K562 (cell line): ENCODE measurements around the gene SLC2A8. TPM values are rescaled to one million over a fixed set of nuclear protein-coding genes. Genes with fewer than 3 reads are reported as not detected.

ENCODE experiments used
- ATAC-seq: fragments of 200-7000 bp; cut with Tn5 transposase; 3 replicates; pipeline ENCODE4 v1.9.1; 2020; ENCODE audit warnings: moderate library complexity
- BruUV-seq: library from RNA; stranded (reverse); fragments of 400-500 nt; replicated peaks from 2 replicates; lab custom pipeline; 2021; lab: Mats Ljungman, UMichigan
- CTCF ChIA-PET: fragments of 300-600 bp; formaldehyde crosslinking; extraction: SDS; loops from one replicate; lab custom pipeline; 2021; ENCODE audit warnings: low intra/inter-chr PET ratio; lab: Yijun Ruan, JAX
- POLR2A ChIA-PET: fragments of 300-600, 350-650 bp; sonication (Branson Sonifier 250); formaldehyde crosslinking; extraction: SDS; loops from one replicate; lab custom pipeline; 2021; ENCODE audit warnings: antibody characterized with exemption, inconsistent platforms; lab: Yijun Ruan, JAX
- DNase-seq, 4 experiments: peaks; one replicate each; pipeline versions ENCODE4 v3.0.0 to v3.0.0-alpha.2; 2011 to 2018; ENCODE audit warnings: low spot score in 3 of 4, mixed read lengths in 3 of 4; ENCODE audit errors: extremely low read depth in 1 of 4
- FAIRE-seq: peaks from 2 replicates; lab custom pipeline; 2011; peaks lifted over from hg19 to GRCh38; lab: Jason Lieb, UNC
- H2AFZ ChIP-seq: 2 replicates; pipeline ENCODE4 v1.6.0; 2011; ENCODE audit warnings: low read depth, low read length, control low read depth, inconsistent platforms
- H3K27ac ChIP-seq: fragments of 200-600 bp; 3 replicates; pipeline ENCODE4 v1.8.0; 2011; ENCODE audit warnings: low read depth, mild to moderate bottlenecking, control low read depth, inconsistent platforms, low read length, moderate library complexity, mixed read lengths; ENCODE audit errors: extremely low read depth
- H3K27me3 ChIP-seq, 2 experiments: fragments of 300-600 bp in 1 of 2; 2 replicates in 1 of 2; 3 replicates in 1 of 2; pipeline versions ENCODE4 v1.6.0 to v1.8.0; 2011; ENCODE audit warnings: inconsistent platforms in 2 of 2, low read length in 2 of 2, mild to moderate bottlenecking in 1 of 2, mixed read lengths in 1 of 2, moderate library complexity in 1 of 2; ENCODE audit not compliant: control insufficient read depth in 2 of 2, insufficient read depth in 2 of 2
- H3K36me3 ChIP-seq: fragments of 300-600 bp; 3 replicates; pipeline ENCODE4 v1.8.0; 2011; ENCODE audit warnings: mild to moderate bottlenecking, low read length, inconsistent platforms; ENCODE audit not compliant: control insufficient read depth, insufficient read depth
- H3K4me1 ChIP-seq, 2 experiments: fragments of 200-600 bp in 1 of 2; replicated peaks in 1 of 2; 2 replicates in 1 of 2; 3 replicates in 1 of 2; pipeline versions ENCODE4 v1.5.1 to v1.8.0; 2011; ENCODE audit warnings: inconsistent platforms in 2 of 2, low read length in 2 of 2, mild to moderate bottlenecking in 1 of 2, mixed read lengths in 1 of 2, moderate library complexity in 1 of 2; ENCODE audit not compliant: control insufficient read depth in 2 of 2, insufficient read depth in 2 of 2
- H3K4me2 ChIP-seq: 2 replicates; pipeline ENCODE4 v1.6.1; 2011; ENCODE audit warnings: low read length, control low read depth, inconsistent platforms, mixed read lengths; ENCODE audit not compliant: insufficient read depth
- H3K4me3 ChIP-seq: fragments of 200-600 bp; sonication (generic), shearing (Covaris generic); 2 replicates; pipeline ENCODE4 v1.5.1; 2016; ENCODE audit warnings: control low read depth, inconsistent platforms
- H3K79me2 ChIP-seq: fragments of 200-600 bp; 3 replicates; pipeline ENCODE4 v1.8.0; 2011; ENCODE audit warnings: low read length, inconsistent platforms; ENCODE audit not compliant: control insufficient read depth, insufficient read depth
- H3K9ac ChIP-seq, 2 experiments: 2 replicates each; pipeline versions ENCODE4 v1.6.0 to v1.6.1; 2011; ENCODE audit warnings: low read depth in 2 of 2, low read length in 2 of 2, control low read depth in 1 of 2, inconsistent platforms in 1 of 2, mild to moderate bottlenecking in 1 of 2, mixed read lengths in 1 of 2; ENCODE audit not compliant: insufficient read depth in 1 of 2
- H3K9me1 ChIP-seq: one replicate; pipeline ENCODE4 v1.6.0; 2011; ENCODE audit warnings: inconsistent platforms, mild to moderate bottlenecking, low read length, moderate library complexity; ENCODE audit not compliant: control insufficient read depth, insufficient read depth
- H3K9me3 ChIP-seq: replicated peaks from 2 replicates; pipeline ENCODE4 v1.5.1; 2011; ENCODE audit warnings: low read depth, low read length, inconsistent platforms; ENCODE audit not compliant: control insufficient read depth, insufficient read depth
- H4K20me1 ChIP-seq: replicated peaks from 2 replicates; pipeline ENCODE4 v1.6.1; 2011; ENCODE audit warnings: low read length, inconsistent platforms, mixed read lengths; ENCODE audit not compliant: control insufficient read depth, insufficient read depth
- ASH1L ChIP-seq: fragments of 450-650 bp; IDR thresholded peaks from 2 replicates; pipeline ENCODE4 v1.6.1; 2018; ENCODE audit warnings: borderline replicate concordance, mild to moderate bottlenecking, low read depth; ENCODE audit not compliant: partially characterized antibody
- CEBPB ChIP-seq: fragments of 450-650 bp; IDR thresholded peaks from 2 replicates; pipeline ENCODE4 v1.6.1; 2016; ENCODE audit warnings: missing genetic modification characterization, missing compliant biosample characterization
- CREB1 ChIP-seq, 2 experiments: sonication (generic) in 1 of 2; formaldehyde crosslinking in 1 of 2; IDR thresholded peaks; 2 replicates each; pipeline versions ENCODE4 v1.6.1 to v1.8.0; 2012 to 2022; ENCODE audit warnings: inconsistent platforms in 1 of 2, mild to moderate bottlenecking in 1 of 2, missing genetic modification reagents in 1 of 2, moderate library complexity in 1 of 2
- FOSL1 ChIP-seq: fragments of 200-800 bp; sonication (Bioruptor generic); conservative IDR thresholded peaks from 2 replicates; pipeline ENCODE4 v1.6.1; 2016; ENCODE audit warnings: missing genetic modification characterization, missing compliant biosample characterization
- HEY1 ChIP-seq: fragments of 250-450 bp; sonication (Bioruptor Pico); IDR thresholded peaks from 2 replicates; pipeline ENCODE4 v1.5.0; 2020; ENCODE audit warnings: mild to moderate bottlenecking, moderate library complexity, borderline replicate concordance
- MAFG ChIP-seq: fragments of 450-650 bp; conservative IDR thresholded peaks from 2 replicates; pipeline ENCODE4 v1.6.1; 2016; ENCODE audit warnings: missing genetic modification characterization, missing compliant biosample characterization
- MTA3 ChIP-seq: fragments of 450-650 bp; formaldehyde crosslinking; IDR thresholded peaks from 2 replicates; pipeline ENCODE4 v1.6.1; 2017; ENCODE audit warnings: mild to moderate bottlenecking, borderline replicate concordance
- SIRT6 ChIP-seq: IDR thresholded peaks from one replicate; pipeline ENCODE4 v1.6.1; 2012; ENCODE audit warnings: low read depth, mild to moderate bottlenecking, control low read depth, inconsistent platforms, low read length, moderate library complexity
- SRSF3 ChIP-seq: fragments of 200-400 bp; formaldehyde crosslinking; IDR thresholded peaks from 2 replicates; pipeline ENCODE4 v1.6.1; 2016; ENCODE audit warnings: mild to moderate bottlenecking, low read length, moderate library complexity; ENCODE audit not compliant: insufficient read depth
- SRSF9 ChIP-seq: fragments of 200-400 bp; formaldehyde crosslinking; IDR thresholded peaks from 2 replicates; pipeline ENCODE4 v1.6.1; 2017; ENCODE audit warnings: low read depth, low read length, borderline replicate concordance
- ZNF436 ChIP-seq: fragments of 250-450, 450-650 bp; sonication (Bioruptor Pico); formaldehyde crosslinking; IDR thresholded peaks from 2 replicates; pipeline ENCODE4 v1.7.0; 2020; ENCODE audit warnings: mild to moderate bottlenecking
- whole genome bisulfite sequencing: fragments of 100-300 bp; shearing (Covaris generic); methylation state at CpG from one replicate; pipeline ENCODE4 v1.1.6; 2016; ENCODE audit warnings: low coverage, mixed read lengths; ENCODE audit not compliant: insufficient coverage; ENCODE audit errors: missing lambda C conversion rate; 5-methylcytosine and 5-hydroxymethylcytosine counted together
- in situ Hi-C: fragments of 300-500 bp; cut with MboI; formaldehyde crosslinking; loops from 4 replicates; pipeline ENCODE4 v1.15.0; 2018; ENCODE audit warnings: inconsistent platforms, mixed read lengths
- intact Hi-C: fragments of 100-400 bp; cut with micrococcal nuclease; formaldehyde crosslinking; loops from 2 replicates; pipeline ENCODE4 v1.14.2; 2022
- polyA plus RNA-seq, 8 experiments: library from polyadenylated mRNA; depleted of rRNA in 4 of 8; stranded (reverse) in 5 of 8; unstranded in 3 of 8; fragments of >200 nt; fragmentation: Nextera tagmentation in 2 of 8; fragmentation: Illumina TruSeq in 1 of 8; extraction: Ambion mirVana in 2 of 8; extraction: Trizol in 1 of 8; gene quantifications; 2 replicates each; pipeline versions ENCODE4 v1.2.1 to v1.2.3, GENCODE V29; 2011 to 2014; ENCODE audit warnings: inconsistent platforms in 1 of 8, missing spikeins in 1 of 8
- total RNA-seq, 7 experiments: library from RNA; depleted of rRNA in 6 of 7; stranded (reverse); fragments of >200 nt in 6 of 7; fragmentation: Illumina TruSeq in 2 of 7; extraction: Trizol in 2 of 7; gene quantifications; 2 replicates each; pipeline versions ENCODE4 v1.2.1 to v1.2.3, GENCODE V29; 2011 to 2021; ENCODE audit warnings: low replicate concordance in 1 of 7
- TF ChIP-seq, protein P1 (sequence below): sonication (generic); formaldehyde crosslinking; IDR thresholded peaks from 2 replicates; pipeline ENCODE4 v1.8.0; 2023; ENCODE audit warnings: mild to moderate bottlenecking, missing genetic modification reagents
- TF ChIP-seq, protein P2 (sequence below): fragments of 450-650 bp; IDR thresholded peaks from 2 replicates; pipeline ENCODE4 v1.6.1; 2017; ENCODE audit warnings: antibody characterized with exemption, mild to moderate bottlenecking
- TF ChIP-seq, protein P3 (sequence below): fragments of 450-650 bp; formaldehyde crosslinking; IDR thresholded peaks from 2 replicates; pipeline ENCODE4 v1.4.0; 2020; ENCODE audit warnings: mild to moderate bottlenecking, moderate library complexity
- TF ChIP-seq, protein P4 (sequence below): fragments of 250-450 bp; sonication (Bioruptor Pico); IDR thresholded peaks from 2 replicates; pipeline ENCODE4 v1.8.0; 2021; ENCODE audit warnings: mild to moderate bottlenecking, moderate library complexity

Gene SLC2A8
- total and polyA plus RNA-seq, 9 of the 15 experiments (the other 6 are each of a cell fraction or from before 2014, with no cell fraction given), result 0.13 to 12.9 (median 5.2) TPM

DNA sequence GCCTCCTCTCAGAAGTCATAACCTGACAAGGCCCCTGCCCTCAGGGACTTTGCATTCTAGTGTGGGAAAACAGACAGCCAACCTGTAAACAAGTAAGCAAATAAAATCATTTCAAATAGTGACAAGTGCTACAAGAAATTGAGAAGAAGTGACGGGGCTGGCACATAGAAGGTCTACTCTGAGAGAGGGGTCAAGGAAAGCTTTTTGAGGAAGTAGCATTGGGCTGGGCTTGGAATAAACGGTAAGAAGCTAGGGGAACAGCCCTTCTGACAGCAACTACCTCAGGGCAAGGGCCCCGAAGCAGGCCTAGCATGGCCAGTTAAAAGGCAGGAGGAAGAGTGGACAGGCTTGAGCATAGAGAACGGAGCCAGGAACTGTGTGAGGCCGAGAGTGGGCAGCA, 4.8 kb upstream of the SLC2A8 start:
- Histone ChIP-seq H3K27ac (no peak overlapping the region), H3K27me3 (peaks cover 0 to 2% of the 10 kb centered on the region in 2 experiments; a peak in 3 of 5 replicates), H4K20me1 (no peaks in the 10 kb centered on the region), H2AFZ (no peak overlapping the region), H3K9me1 (no peaks in the 10 kb centered on the region), H3K4me1 (peaks cover 10 to 15% of the 10 kb centered on the region in 2 experiments; a peak in 3 of 5 replicates), H3K9me3 (no peaks in the 10 kb centered on the region), H3K4me3 (no peak overlapping the region), H3K36me3 (no peaks in the 10 kb centered on the region), H3K79me2 (no peaks in the 10 kb centered on the region), H3K4me2 (no peak overlapping the region), H3K9ac (peak overlapping the region in 1 of 2 experiments; percentile 23; a peak in 1 of 4 replicates)
- no peak for FAIRE-seq
- ChIA-PET CTCF (no interaction called here), POLR2A (no interaction called here)
- in situ Hi-C loops, result no loop called here
- ATAC-seq, result no peak
- intact Hi-C loops, result no loop called here
- 23% methylated on average over 5 of the region's 5 CpGs for WGBS
- BruUV-seq, result no TSS peak
- no peak for DNase-seq
- TF ChIP-seq, protein P1, sequence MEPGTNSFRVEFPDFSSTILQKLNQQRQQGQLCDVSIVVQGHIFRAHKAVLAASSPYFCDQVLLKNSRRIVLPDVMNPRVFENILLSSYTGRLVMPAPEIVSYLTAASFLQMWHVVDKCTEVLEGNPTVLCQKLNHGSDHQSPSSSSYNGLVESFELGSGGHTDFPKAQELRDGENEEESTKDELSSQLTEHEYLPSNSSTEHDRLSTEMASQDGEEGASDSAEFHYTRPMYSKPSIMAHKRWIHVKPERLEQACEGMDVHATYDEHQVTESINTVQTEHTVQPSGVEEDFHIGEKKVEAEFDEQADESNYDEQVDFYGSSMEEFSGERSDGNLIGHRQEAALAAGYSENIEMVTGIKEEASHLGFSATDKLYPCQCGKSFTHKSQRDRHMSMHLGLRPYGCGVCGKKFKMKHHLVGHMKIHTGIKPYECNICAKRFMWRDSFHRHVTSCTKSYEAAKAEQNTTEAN (CRISPR knock-in tag), result no peak
- no peak for TF ChIP-seq SRSF3
- TF ChIP-seq, protein P2, sequence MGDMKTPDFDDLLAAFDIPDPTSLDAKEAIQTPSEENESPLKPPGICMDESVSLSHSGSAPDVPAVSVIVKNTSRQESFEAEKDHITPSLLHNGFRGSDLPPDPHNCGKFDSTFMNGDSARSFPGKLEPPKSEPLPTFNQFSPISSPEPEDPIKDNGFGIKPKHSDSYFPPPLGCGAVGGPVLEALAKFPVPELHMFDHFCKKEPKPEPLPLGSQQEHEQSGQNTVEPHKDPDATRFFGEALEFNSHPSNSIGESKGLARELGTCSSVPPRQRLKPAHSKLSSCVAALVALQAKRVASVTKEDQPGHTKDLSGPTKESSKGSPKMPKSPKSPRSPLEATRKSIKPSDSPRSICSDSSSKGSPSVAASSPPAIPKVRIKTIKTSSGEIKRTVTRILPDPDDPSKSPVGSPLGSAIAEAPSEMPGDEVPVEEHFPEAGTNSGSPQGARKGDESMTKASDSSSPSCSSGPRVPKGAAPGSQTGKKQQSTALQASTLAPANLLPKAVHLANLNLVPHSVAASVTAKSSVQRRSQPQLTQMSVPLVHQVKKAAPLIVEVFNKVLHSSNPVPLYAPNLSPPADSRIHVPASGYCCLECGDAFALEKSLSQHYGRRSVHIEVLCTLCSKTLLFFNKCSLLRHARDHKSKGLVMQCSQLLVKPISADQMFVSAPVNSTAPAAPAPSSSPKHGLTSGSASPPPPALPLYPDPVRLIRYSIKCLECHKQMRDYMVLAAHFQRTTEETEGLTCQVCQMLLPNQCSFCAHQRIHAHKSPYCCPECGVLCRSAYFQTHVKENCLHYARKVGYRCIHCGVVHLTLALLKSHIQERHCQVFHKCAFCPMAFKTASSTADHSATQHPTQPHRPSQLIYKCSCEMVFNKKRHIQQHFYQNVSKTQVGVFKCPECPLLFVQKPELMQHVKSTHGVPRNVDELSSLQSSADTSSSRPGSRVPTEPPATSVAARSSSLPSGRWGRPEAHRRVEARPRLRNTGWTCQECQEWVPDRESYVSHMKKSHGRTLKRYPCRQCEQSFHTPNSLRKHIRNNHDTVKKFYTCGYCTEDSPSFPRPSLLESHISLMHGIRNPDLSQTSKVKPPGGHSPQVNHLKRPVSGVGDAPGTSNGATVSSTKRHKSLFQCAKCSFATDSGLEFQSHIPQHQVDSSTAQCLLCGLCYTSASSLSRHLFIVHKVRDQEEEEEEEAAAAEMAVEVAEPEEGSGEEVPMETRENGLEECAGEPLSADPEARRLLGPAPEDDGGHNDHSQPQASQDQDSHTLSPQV, result no peak
- TF ChIP-seq HEY1 (CRISPR knock-in tag), result no peak
- TF ChIP-seq MAFG (tag), result no peak
- TF ChIP-seq ZNF436 (CRISPR knock-in tag), result no peak
- no peak for TF ChIP-seq MTA3
- TF ChIP-seq CEBPB (tag), result no peak
- TF ChIP-seq, protein P3, sequence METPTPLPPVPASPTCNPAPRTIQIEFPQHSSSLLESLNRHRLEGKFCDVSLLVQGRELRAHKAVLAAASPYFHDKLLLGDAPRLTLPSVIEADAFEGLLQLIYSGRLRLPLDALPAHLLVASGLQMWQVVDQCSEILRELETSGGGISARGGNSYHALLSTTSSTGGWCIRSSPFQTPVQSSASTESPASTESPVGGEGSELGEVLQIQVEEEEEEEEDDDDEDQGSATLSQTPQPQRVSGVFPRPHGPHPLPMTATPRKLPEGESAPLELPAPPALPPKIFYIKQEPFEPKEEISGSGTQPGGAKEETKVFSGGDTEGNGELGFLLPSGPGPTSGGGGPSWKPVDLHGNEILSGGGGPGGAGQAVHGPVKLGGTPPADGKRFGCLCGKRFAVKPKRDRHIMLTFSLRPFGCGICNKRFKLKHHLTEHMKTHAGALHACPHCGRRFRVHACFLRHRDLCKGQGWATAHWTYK (CRISPR knock-in tag), result no peak
- no peak for TF ChIP-seq FOSL1 (tag)
- TF ChIP-seq SRSF9, result no peak
- TF ChIP-seq CREB1 (IDR thresholded peaks at IDR 0.05), result no peak
- no peak for TF ChIP-seq CREB1 (CRISPR knock-in tag; IDR thresholded peaks at IDR 0.05)
- TF ChIP-seq, protein P4, sequence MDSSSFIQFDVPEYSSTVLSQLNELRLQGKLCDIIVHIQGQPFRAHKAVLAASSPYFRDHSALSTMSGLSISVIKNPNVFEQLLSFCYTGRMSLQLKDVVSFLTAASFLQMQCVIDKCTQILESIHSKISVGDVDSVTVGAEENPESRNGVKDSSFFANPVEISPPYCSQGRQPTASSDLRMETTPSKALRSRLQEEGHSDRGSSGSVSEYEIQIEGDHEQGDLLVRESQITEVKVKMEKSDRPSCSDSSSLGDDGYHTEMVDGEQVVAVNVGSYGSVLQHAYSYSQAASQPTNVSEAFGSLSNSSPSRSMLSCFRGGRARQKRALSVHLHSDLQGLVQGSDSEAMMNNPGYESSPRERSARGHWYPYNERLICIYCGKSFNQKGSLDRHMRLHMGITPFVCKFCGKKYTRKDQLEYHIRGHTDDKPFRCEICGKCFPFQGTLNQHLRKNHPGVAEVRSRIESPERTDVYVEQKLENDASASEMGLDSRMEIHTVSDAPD (CRISPR knock-in tag), result no peak
- TF ChIP-seq SIRT6, result no peak
- no peak for TF ChIP-seq ASH1L
